ENCODE measurements around the gene MPND.

MPND gene, protein sequence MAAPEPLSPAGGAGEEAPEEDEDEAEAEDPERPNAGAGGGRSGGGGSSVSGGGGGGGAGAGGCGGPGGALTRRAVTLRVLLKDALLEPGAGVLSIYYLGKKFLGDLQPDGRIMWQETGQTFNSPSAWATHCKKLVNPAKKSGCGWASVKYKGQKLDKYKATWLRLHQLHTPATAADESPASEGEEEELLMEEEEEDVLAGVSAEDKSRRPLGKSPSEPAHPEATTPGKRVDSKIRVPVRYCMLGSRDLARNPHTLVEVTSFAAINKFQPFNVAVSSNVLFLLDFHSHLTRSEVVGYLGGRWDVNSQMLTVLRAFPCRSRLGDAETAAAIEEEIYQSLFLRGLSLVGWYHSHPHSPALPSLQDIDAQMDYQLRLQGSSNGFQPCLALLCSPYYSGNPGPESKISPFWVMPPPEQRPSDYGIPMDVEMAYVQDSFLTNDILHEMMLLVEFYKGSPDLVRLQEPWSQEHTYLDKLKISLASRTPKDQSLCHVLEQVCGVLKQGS

DNA sequence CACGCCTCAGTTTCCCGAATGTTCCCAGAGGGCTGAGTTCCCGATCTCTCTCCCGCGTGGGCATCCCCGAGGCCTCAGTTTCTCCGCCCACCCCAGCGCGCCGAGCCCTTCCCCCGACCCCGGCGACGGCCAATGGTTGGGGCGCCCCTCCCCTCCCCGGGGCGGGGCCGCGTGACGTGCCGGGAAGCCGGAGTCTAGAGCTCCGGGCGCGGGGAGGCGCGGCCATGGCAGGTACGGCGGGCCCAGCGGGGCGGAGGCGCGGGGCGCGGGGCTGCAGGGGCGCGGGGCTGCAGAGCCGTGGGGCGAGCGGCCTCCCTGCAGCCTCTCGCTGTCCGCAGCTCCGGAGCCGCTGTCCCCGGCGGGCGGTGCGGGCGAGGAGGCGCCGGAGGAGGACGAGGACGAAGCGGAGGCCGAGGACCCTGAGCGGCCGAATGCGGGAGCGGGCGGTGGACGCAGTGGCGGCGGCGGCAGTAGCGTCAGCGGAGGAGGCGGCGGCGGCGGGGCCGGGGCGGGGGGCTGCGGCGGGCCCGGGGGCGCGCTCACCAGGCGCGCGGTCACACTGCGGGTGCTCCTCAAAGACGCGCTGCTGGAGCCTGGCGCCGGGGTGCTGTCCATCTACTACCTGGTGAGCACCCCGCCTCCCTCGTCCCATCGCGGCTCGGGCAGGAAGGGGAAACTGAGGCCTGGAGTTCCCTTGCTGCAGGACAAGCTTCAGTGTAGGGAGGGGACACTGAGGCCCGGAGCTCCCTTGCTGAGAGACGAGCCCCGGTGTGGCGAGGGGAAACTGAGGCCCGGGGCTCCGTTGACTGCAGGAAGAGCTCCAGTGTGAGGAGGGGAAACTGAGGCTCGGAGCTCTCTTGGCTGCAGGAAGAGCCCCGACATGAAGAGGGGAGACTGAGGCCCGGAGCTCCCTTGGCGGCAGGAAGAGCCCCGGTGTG is at the start of gene MPND:
MPND (plus strand) TSS at position 193 of the 938 bp plus-strand sequence; CDS start at position 225, 32 bp downstream.
- peak; percentile 97 for DNase-seq

DNA sequence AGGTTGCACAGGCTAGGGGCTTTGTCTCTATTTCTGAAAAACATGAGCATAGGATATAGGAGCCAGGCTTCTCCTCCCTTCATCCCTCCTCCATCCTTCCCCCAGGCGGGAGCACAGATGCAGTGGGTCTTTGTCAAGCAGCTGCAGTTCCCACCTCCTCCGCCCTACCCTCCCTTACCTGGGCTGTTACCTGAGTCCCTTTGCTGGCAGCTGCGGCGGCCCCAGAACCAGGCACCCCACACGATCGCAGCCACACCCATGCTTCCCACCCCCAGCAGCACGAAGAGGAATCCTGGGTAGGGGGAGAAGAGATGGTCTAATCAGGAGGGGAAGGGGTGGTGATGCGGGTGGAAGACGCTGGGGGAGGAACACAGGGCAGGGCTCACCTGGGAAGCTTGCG is 49.0 kb upstream of the MPND start:
- no peak for DNase-seq

DNA sequence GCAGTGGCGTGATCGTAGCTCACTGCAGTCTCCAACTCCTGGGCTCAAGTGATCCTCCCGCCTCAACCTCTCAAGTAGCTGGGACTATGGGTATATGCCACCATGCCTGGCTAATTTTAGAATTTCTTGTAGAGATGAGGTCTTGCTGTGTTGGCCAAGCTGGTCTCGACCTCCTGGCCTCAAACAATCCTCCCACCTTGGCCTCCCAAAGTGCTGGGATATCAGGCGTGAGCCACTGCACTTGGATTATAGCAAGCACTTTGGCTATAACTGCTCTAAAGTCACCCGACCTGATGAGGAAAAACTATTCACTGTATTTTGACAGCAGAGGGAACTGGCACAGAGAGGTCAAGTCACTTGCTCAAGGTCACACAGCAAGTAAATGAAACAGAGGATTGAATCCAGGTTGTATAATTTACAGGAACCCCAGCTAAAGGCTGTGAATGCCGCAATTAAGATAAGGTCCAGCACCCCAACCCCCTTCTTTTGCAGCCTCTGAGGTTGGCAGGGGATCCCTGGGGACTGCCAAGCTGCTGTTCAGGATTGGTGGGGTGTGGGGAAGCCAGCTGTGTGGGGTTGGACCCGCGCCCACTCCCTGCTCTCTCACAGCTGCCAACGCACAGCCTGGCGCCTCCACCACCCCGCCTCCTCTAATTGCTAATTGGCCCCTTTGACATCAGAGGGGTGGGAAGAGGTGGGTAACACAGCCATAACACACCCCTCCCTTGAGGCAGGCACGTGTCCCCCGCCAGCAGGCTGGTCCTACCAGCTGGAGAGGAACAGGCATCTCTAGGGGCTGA is 47.2 kb upstream of the MPND start:
- no peak for DNase-seq

DNA sequence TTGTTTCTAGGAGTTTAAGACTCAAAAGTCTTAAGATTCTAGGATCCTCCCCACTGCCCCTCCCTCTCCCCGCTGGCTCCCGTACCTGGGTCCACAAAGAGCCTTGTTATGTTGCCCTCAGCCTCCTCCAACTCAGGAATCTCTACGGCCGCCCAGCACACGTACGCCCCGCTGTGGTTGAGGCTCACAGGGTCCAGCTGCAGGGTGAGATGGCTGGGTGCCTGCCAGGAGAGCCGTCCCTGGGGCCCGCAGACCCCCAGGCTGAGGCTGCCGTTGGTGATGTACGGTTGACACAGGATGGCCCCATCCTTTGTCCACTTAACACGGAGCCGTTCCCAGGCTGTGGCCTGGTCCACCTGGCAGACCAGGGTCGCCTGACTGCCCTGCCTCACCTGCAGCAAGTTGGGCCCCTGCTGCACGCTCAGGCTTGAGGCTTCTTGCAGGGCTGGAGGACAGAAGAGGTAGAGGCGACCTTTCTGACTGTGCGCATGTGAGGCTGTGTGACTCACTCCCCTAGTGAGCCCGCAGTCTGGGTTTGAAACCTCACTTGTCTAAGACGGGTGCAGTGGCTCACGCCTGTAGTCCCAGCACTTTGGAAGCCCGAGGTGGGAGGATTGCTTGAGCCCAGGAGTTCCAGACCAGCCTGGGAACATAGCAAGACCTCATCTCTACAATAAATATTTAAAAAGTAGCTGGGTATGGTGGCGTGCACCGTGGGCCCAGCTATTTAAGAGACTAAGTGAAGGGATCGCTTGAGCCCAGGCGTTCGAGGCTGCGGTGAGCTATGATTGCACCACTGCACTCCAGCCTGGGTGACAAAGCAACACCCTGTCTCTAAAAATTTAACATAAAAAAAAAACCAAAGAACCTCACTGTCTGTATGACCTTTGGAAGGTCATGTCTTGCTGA is 45.2 kb upstream of the MPND start:
- peak; percentile 56 for DNase-seq

DNA sequence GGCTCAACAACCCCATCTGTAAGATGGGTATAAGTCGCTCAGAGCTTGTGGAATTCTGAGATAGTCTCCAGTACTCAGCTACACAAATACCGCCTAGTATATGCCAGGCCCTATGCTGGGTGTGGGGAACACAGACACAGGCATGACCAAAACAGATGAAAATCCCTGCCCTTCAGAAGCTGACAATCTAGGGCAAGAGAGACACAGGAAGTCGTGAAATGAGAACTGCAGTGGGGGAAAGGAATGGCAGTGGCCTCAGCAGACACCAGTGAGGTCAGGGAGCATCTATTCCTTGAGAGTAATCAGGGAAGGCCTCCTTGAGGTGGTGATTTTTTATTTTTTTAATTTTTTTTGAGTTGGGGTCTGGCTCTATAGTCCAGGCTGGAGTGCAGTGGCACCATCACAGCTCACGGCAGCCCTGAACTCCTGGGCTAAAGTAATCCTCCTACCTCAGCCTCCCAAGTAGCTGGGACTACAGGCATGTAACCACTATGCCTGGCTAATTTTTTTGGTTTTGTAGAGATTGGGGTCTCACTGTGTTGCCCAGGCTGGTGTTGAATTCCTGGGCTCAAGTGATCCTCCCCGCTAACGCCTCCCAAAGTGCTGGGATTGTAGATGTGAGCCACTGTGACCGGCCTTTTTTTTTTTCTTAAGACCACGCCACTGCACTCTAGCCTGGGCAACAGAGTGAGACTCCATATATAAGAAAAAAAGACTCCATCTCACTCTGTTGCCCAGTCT is 44.4 kb upstream of the MPND start:
- no peak for DNase-seq

DNA sequence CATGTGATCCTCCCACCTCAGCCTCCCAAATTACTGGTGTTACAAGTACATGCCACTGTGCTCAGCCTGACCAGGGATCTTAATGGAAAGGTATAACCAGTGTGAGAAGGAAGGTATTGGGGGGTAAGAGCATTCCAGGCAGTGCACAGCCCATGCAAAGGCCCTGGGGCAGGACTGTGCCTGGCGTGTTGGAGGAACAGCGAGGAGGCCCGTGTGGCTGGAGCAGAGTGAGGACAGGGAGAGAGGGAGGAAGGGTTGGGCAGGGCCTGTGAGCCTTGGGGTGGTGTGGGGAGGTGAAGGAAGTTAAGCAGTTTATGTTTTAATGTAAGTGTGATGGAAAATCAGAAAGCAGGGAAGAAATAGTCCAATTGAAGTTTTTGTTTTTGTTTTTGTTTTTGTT is 42.8 kb upstream of the MPND start:
- DNase-seq = no peak

DNA sequence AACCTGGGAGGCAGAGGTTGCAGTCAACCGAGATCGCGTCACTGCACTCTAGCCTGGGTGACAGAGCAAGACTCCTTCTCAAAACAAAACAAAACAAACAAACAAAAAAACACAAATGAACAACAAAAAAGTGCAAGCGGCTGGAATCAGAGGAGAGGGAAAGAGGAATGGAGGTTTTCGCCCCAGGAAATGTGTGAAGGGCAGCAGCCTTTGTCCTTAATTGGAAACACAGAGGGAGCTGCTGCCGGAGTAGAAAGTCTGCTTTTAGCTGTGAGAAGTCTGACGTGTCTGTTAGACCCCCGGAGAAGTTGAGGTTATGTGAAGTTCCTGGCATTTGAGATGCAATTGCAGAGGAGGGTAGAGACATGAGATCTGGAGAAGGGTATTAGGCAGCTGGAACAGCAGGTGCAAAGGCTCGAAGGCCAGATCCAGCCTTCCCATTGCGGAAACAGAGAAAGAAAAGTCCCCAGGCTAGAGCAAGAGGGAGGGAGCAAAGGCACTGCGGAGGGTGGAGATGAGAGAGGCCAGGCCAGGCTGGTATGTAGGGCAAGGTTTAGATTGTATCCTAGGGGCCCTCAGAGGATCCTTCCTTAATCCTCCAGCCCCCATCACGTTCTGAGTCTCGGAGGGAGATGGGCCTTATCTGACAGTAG is 41.6 kb upstream of the MPND start:
- no peak for DNase-seq

DNA sequence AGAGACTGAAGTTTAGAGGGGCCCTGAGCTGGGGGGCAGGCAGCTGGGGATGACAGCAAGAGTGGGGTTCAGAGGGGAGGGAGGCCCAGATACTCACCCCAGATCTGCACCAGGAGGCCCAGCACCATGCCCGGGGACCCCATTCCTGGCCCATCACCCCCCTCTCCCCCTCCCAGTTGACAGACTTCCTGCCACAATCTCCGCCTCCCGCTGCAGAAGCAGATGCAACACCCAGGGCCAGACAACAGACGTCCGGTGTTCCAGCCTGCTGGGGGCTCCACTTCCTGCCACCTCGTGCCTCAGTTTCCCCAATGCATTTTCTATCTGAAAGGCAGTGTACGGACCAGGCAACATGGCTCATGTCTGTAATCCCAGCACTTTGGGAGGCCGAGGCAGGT is 41.1 kb upstream of the MPND start, which contains the start of gene TMIGD2:
TMIGD2 (minus strand) TSS at position 147 of the 398 bp plus-strand sequence; CDS start at position 143, 4 bp downstream.
- no peak for DNase-seq

DNA sequence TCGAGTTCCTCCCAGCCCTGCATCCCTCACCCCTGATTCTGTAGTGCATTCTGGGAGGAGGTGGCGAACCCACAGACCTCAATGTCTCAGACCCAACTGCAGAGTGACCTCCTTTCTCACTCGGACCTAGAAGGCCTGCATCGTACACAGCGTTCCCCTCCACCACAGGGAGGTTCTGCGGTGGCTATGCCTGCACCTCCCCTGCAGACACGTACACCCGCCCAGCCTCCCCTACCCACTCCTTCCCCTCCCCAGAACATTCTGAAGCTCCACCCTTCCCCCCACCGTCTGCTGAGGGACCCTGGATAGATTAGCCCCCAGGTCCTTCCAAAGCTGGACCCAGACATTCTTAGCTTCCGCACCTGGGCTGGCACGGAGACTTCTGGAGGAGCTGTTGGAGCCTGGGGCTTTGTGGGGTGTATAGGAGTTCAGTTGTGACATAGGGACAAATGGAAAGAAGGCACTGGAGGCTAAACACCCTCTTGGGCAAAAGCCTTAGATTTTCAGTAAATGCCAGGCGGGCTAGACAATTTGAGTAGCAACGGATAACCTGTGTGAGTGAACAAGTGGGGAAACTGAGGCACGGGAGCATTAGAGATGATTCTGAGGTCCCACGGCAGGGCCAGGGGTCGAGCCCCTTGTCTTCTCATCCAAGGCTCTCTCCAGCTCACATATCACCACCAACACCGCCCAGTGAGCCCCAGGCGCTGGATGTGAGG is 39.4 kb upstream of the MPND start:
- no peak for DNase-seq

DNA sequence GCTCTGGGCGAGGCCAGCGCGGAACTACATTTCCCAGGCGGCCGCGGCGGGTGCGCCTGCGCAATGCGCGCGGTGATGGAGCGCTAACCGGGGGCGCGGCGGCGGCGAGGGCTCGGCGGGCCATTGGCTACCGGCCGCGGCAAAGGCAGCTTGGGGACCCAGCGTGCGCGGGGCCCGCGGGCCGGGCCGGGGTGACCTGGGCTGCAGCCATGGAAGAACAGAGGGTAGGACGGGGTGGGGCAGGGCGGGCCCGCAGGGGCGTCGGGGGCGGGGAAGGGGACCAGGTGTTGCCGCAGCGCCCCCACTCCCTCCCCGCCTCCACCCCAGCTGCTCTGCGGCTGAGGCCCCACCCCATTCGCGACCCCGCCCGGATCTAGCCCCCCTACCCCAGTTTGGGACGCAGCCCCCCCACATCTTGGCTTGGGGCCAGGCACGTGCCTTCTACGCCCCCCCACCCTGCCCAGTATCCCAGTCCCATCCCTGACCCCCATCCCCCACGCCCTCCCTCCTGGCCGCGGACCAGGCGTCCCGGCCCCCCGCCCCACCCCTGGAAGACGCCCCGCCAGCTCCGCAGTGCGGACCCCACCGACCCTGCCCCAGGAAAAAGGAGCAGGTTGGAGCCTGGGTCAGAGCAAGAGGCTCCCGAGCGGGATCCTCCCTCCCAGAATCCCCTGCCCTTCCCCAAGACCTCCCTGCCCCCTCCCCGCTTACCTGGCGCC is 38.7 kb upstream of the MPND start, which contains the start of gene FSD1:
FSD1 (plus strand) TSS at position 61 of the 719 bp plus-strand sequence; CDS start at position 210, 149 bp downstream.
- DNase-seq = peak; percentile 88

DNA sequence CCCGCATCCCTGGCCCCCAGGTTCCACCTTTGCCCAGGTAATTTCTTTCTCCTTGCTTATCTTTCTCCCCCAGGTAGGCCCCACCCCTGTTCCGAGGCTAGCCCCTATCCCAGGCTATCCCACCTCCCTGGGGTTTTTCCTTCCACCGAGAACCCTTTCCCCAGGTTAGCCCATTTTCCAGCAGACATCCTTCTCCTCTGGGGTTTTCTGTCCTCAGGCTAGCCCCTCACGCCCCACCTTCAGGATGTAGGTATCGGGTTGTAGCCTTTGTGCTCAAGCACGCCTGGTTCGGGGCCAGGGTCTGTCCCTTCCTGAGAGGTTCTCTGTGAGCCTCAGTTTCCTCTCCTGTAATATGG is 38.1 kb upstream of the MPND start:
- DNase-seq = no peak

DNA sequence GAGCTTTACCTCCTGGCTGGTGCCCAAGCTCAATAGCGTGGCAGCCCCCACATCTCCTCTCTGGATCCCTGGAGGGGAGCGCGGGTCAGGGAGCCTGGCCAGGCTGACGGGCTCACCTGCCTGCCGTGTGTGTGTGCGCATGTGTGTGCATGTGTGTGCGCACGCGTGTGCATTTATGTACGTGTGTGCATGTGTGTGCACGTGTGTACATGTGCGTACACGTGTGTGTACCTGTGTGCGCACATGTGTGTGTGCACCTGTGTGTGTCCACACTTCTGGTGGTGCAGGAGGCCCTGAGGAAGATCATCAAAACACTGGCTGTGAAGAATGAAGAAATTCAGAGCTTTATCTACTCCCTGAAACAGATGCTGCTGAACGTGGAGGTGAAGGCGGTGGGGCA is 37.7 kb upstream of the MPND start:
- no peak for DNase-seq

DNA sequence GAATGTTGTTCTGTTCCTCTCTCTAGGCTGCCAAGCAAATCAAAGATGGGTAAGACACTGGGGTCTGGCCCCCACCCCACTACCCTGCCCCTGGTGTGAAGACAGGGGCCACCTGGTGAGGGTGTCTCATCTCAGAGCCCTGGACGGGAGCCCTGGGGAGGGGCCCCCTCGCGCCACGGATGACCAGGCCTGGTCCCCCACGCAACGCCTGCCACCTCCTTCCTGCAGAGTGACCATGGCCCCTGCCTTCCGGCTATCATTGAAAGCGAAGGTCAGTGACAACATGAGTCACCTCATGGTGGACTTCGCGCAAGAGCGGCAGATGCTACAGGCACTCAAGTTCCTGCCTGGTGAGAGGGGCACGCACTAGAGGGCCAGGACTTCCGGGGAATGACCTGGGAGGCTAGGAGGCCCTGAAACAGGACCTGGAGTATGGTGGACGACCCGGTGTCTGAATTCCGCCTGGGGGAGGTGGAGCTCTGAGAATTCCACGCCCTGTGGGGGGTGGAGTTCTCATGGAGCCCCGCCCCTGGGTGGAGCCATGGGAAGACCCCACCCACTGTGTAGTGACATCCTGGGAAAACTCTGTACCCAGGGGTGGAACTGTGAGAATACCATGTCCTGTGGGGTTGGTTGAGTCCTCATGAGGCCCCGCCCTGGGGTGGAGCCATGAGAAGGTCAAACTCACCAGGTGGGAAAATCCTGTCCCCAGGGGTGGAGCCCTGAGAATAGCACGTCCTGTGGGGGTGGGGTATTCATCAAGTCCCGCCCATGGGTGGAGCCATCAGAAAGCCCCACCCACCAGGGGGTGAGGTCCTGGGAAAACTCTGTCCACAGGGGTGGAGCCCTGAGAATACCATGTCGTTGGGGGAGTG is 32.9 kb upstream of the MPND start:
- DNase-seq = no peak

DNA sequence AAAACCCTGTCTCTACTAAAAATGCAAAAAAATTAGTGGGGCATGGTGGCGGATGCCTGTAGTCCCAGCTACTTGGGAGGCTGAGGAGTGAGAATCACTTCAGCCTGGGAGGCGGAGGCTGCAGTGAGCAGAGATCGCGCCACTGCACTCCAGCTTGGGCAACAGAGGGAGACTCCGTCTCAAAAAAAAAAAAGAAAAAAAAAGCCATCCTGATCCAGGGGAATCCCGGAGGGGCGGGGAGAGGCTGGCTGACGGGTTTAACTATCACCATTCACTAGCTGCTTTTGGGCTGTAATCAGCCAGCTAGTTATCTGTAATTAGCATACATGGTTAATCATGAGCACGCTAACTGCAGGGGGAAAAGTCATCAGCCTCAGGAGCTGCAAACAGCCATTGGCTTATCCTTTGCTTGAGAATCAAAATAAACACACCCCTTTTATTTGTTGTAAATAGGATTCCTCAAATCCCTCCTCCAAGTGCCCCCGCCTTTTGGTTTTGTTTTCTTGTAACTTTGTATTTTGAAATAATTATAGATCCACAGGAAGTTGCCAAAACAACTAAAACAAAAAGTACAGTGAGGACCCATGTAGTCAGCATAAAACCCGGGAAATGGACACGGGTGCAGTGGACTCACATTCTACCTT is 29.4 kb upstream of the MPND start:
- no peak for DNase-seq

DNA sequence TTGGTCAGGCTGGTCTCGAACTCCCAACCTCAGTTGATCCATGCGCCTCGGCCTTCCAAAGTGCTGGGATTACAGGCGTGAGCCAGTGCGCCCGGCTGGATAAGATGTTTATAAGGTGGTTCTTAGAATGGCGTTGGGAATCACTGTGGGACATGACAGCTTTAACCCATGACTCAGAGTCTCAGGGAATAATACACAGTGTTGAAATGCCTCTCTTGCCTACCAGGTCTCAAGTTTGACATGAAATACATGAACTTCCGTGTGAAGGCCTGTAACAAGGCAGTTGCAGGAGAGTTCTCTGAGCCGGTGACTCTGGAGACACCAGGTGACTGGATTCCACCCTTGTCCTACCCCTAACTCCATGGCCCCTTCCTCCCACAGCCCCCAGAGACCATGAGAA is 26.4 kb upstream of the MPND start:
- no peak for DNase-seq

DNA sequence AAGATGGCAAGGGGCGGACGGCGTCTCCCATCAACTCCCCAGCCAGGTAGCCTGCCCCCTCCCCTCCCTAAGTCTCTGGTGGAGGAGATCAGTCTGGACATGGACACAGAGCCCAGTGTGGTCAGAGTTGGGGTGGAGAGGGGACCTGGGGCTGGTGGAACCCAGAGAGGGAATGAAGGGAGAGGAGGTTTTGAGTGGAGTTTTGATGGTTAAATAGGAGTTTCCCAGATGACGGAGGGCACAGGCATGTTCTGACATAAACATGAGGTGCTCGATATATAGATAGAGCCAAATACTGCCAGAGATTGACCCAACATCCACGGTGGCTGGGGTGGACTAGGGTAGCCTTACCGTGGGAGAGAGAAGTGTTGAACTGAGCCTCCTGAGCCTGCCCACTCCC is 24.9 kb upstream of the MPND start:
- DNase-seq = no peak

DNA sequence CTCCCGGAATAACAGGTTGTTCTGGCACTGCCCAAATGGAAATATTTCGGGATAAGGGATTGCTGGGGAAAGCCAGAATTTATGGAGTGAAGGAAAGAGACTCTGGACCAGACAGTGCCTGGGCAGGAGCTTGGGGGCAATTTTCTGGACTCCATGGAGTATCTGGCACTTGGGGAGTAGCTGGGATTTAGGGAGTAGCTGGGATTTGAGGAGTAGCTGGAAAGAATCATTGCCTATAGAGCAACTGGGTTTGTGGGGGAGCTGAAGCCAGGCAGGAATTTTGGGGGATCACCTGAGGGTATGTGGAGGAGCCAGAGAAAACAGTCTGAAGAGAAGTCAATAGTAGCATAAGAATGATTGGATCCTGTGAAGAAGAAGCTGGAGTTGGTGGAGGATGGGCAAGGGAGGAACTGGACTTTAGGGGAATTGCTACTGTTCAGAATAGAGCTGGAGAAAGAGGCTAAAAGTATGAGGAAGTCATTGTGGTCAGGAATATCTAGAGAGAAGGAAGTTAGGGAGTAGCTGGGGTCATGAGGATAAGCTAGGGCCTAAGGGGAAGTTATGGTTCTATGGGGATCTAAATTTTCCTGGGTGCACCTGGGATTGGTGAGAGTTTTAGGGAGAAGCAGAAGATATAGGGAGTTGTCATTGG is 24.2 kb upstream of the MPND start:
- no peak for DNase-seq

Data from stimulated activated CD4-positive, alpha-beta T cell treated with anti-CD3 and anti-CD28 coated beads, Interleukin-15, amount 100 ng/mL, for 24 hours (primary cell).